NCI-H226 (cell line): ENCODE results near the gene AGXT.

Source experiments
- DNase-seq: peaks from one replicate; pipeline ENCODE4 v3.0.0-alpha.2; 2015

Gene AGXT

GRCh38 chr2:240868286-240869108 is at the start of gene AGXT:
TSS of gene AGXT (plus strand) at chr2:240868824. CDS start at chr2:240868866, 42 bp downstream.
- no peak for DNase-seq

- DNase-seq, result no peak
These were observed 49.3 kb upstream of the AGXT start for GRCh38 chr2:240819126-240819857.

GRCh38 chr2:240819858-240820606 is 48.6 kb upstream of the AGXT start, which contains the start of gene KIF1A:
TSS of gene KIF1A (minus strand) at chr2:240820219. CDS start at chr2:240797752, 22,467 bp downstream.
- DNase-seq, result no peak

DNA sequence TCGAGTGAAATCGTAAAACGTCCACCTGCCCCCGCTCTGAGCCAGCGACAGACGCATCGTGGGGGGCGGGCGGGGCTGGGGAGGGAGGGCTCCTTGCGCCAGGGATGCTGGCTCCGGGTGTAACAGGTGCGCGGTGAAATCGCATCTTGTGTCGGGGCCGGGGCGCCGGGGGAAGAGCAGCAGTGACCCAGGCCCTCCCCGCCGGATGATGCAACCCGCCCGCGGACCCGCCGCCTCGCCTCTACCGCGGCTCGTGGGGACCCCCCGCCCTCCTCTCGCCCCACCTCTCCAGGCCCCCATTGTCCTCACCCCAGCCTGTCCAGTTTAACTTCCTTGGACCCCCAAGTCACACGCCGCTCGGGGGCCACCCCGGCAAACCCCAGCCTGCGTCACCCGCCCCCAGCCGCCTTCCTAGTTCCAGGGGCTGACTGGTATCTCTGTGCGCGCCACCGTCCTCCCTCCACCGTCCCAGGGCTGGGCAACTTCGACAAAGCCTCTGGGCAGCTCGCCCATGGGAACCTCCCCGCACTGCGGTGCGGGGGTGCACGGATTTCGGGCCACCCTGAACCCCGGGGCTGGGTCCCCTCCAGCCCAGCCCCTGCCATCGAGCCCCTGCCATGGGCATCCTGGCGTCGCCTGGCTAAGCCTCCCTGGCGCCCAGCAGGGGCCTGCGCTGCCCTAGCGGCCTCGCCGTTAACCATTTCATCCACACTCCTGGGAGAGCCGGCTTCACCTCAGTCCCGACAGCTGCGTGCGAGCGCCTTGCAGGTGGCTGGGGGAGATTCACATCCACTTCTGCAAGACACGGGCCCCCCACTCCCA is 47.8 kb upstream of the AGXT start:
- no peak for DNase-seq

DNA sequence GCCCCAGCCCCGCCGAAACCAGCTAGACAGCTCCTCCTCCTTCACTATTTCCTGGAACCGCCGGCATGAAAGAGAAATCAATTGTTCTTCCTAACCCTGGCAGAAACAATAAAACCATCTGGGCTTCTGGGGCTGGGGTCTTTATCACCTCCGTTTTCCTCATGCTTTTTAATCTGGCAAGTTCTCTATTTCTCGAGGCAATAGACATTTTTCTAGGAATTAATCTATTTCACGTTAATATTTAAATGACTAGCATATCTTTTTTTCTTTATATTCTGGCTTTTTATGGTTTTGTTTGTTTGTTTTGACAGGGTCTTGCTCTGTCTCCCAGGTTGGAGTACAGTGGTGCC is 47.2 kb upstream of the AGXT start:
- DNase-seq, result no peak

DNA sequence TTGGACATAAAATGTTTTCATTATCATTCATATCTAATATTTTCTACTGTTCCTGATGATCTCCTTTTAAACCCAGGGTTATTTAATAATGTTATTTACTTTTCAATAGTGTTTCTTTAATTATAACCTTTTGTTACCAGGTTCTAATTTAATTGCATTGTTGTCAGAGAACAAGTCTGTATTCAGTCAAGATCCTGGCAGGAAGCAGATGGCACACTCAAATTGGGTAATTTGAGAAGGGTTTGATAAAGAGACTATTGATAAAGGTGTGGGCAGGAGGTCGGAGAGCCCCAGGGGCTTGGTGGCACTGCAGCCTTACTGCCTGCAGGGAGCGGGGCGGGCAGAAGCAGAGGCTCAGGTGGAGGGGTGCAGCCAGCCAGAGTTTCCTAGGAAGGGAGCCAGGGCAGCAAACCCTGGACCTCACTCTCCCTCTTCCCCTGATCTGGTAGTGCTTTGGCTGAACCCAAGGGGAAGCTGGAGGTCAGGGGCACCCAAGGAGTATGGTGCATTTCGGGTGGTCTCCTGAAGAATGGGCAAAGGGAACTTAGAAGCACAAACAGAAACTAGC is 46.3 kb upstream of the AGXT start:
- no peak for DNase-seq

- DNase-seq, result no peak
These were observed 44.9 kb upstream of the AGXT start for GRCh38 chr2:240823449-240824336.

DNA sequence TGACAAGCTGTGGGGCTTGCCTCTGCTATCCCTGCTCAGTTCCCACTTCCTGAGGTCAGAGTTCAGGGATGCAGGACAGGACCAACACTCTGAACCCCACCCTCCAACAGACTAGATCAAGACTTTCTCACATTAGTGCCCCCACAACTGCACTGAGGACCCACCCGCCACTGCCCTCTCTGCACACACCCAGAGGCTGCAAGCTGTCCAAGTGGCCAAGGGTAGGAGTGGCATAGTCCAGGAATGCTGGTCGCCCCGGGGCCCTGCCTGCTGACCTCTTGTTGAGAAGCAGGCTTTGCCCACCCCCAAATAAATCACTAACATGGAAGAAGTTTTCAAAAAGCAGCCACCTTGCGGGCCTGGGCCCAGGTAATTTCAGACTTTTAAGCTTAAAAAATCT is 43.1 kb upstream of the AGXT start:
- DNase-seq, result no peak

DNA sequence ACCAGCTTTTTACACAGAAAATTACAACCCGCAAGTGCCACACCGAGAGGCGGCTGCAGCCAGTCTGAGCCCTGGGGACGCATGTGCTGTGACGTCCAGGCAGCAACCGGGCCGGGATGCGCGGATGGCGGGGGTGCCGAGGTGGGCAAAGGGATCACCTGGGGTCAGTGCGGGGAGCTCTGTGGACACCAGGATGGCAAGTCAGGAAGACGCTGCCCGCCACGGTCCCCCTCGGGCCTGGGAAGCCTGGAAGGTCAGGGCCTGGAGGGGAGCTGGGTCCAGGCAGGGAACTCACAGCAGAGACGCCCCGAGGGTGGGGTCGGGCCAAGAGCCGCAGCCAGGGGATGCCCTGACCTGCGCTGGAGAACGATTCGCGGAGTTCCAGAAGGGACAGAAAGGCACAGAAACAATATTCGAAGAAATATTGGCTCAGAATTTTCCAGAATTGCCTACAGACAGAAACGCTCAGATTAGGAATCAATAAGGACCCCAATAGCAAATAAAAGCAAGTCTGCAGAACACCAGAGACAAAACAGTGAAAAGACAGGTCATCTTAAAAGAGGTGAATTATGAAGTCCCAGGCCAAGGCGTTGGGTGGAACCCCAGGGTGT is 36.9 kb upstream of the AGXT start:
- no peak for DNase-seq

- DNase-seq, result peak; percentile 88
These were observed 36.4 kb upstream of the AGXT start for GRCh38 chr2:240832205-240832727.

GRCh38 chr2:240832921-240833494 is 35.6 kb upstream of the AGXT start:
- DNase-seq, result no peak

GRCh38 chr2:240833724-240834285 is 34.8 kb upstream of the AGXT start:
- DNase-seq, result no peak

DNA sequence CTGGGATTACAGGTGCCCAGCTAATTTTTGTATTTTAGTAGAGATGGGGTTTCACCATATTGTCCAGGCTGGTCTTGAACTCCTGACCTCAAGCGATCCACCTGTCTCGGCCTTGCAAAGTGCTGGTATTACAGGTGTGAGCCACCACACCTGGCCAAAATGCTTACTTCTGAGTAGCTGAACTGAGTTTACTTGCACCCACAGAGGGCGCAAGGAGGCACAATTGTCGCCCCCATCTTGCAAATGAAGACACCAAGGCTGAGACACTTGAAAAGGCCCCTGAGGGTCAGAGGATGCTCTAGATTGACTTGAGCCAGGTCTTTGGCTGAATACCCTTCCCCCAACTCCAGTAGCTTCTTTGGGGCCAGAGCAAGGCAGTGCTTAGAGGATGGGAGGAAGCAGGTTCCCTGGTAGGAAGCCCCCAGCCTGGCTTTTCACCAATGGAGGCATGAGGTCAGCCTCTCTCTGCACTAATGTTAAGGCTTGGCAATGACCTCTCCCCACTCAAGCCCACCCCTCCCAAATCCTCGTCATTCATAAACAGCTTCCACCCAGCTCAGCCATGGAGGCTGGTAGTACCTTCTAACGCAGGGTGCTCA is 34.1 kb upstream of the AGXT start:
- DNase-seq, result no peak

DNA sequence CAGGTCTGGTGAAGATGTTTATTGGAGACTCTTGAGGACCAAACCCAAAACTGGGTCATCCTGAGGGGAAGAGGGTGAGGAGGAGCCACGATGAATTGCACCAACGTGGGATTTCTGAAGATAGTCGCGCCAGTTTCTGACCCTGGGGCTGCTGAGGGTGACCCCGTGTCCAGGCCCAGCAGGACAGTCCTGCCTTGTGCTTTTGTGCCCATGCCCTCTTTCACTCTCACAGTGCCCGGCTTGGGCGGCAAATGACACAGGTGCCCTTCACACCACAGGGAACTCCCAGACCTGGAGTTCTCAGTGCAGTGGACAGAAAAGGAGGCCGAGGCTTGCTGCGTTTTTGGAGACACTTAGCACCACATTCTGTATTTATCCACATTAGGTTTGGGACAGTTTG is 33.1 kb upstream of the AGXT start:
- DNase-seq, result no peak

DNA sequence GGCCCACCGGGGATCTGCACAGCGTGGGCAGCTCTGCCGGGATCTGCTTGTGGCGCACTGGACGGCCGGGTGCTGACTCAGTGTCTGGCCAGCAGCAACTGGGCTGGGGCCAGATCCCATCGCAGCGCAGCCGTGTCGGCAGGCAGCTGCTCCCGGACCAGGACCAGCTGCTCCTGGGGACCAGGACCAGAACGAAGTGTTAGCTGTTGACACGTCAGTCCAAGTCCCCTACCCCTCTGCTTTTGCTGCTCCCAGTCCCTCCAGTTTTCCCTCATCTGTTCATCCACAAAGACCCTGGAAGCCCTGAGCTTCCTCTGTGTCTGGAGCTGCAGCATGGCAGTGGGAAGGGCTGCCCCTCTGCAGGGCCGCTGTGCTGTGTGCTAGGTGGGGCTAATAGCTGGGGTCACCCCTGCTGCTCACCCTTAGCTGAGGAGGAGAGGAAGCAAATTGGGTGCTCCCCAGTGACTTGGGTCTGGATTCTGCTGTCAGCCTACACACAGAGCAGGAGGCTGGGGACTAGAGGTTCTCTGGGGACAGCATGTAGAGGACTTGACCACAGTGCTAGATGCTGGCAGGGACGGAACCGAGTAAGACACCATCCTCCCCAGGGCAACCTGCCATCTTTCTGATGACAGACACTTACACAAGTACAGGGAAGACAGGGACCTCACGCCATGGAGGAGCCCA is 31.7 kb upstream of the AGXT start:
- no peak for DNase-seq

DNA sequence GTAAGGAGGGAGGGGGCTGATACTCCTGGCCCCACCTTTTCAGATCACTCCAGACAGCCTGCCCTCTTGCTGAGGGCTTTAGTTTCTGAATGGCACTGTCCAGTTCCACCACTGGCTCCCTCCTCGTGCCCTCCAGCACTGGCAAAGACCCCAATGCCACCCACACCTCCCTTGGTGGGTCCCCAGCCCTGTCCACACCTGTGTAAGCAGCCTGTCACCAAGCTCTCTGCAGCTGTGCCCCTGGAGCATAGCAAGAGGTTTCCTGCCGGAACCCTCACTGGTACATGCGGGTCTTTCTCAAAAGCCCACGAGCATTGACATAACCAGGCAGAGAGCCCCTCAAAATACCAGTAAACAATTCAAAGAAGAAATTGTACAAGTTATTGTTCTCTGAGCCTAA is 31.0 kb upstream of the AGXT start:
- no peak for DNase-seq

- no peak for DNase-seq
These were observed 29.2 kb upstream of the AGXT start for GRCh38 chr2:240839152-240840143.
